HG03521 (cell line): Measurements from ENCODE around the gene DAB2IP.

Experiments used
- ATAC-seq: cut with Tn5 transposase; IDR thresholded peaks from one replicate; pipeline ENCODE4 v1.9.1; 2021; ENCODE audit warnings: mild to moderate bottlenecking, moderate library complexity; ENCODE audit not compliant: unreplicated experiment

Gene DAB2IP

DNA sequence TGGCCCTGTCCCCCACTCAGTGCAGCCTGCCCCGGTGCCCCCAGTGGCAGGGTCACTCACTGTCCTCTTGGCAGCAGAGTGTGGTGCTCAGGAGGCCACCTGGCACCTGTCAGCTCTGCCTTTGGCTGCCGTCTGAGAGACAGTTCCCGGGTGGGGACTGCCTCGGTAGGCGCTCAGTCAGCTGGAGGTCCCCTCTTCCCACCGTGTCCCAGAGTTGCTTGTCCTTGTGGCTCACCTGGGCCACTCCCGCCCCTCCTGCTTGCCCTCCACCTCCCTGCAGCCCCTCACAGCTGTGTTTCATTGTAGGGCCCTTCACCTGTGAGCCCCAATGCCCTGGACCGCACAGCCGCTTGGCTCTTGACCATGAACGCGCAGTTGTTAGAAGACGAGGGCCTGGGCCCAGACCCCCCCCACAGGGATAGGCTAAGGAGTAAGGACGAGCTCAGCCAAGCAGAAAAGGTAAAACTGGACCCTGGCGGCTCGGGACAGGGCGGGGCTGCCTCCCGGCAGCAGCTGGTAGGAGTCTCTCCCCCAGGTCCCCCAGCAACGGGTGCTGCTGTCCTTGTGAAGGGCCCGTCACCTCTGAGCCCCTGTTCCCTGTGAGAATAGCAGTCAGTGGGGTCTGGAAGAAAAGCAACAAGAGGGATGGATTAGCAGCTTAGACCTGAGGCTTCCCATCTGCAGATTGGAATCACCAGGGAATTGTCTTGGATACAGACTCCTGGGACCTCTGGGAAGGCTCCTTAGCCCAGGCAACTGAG lies 122.7 kb downstream of the DAB2IP start:
- ATAC-seq = no peak

DNA sequence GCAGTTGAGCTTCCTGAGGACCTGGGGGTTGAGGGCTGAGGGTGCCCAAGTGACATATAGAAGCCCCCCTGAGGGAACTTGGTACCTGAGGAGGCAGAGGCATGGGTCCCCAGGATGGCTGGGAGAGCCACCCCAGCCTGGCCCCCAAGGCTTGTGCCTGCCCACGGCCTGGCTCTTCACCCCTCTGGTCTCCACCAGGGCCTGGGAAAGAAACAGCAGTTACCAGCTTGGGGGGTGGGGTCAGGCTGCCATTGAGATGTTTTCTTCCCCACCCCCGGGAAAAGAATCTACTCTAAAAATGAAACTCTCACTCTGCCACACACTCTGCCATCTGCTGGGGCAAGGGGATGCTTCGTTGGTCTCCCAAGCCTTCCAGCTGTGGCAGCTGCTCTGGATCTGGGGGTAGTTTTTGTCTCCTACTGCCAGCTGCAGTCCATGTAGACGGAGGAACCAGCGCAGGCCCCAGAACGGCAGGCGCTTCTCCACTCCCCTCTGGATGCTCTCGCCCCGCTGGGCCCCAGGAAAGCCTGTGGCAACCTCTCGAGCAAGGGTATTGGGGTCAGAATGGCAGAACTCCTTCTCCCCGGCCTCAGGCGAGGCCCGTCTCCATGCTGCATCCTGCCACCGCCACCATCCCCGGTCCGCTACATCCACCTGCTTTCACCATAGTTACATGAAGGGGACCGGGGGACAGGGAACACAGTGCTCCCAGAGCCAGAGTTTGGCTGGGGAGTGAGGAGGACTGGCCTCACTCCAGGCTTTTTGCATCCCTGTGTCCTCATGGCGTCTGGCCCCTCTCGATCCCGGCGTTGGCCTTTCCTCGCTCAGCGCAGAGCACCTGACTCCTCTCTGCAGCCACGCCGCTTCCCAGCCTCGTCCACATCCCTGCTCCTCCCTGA lies 123.5 kb downstream of the DAB2IP start:
- ATAC-seq = no peak

DNA sequence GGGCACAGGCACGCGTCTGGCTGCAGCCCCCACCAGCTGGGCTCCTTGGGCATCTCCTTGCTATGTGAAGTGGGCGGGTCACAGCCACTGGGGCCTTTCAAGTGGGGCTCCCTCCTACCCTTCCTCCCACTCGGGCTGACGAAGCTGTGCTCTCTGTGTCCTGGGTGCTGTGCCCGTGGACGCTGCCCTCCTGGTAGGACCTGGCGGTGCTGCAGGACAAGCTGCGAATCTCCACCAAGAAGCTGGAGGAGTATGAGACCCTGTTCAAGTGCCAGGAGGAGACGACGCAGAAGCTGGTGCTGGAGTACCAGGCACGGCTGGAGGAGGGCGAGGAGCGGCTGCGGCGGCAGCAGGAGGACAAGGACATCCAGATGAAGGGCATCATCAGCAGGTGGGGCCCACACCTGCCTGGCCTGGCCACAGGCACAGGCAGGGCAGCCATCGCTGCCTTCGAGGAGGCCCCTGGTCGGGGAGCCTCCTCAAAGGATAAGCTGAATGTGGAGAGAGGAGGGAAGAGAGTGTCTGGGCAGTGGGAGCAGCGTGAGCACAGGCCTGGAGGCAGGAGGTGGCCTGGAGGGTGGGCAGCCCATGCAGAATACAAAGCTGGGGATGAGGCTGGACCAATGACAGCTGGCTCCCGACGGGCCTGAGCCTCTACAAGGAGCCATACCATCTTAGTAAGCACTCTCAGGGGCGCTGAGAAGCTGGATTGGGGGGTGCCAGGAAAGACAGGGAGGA lies 124.7 kb downstream of the DAB2IP start:
- ATAC-seq = no peak

DNA sequence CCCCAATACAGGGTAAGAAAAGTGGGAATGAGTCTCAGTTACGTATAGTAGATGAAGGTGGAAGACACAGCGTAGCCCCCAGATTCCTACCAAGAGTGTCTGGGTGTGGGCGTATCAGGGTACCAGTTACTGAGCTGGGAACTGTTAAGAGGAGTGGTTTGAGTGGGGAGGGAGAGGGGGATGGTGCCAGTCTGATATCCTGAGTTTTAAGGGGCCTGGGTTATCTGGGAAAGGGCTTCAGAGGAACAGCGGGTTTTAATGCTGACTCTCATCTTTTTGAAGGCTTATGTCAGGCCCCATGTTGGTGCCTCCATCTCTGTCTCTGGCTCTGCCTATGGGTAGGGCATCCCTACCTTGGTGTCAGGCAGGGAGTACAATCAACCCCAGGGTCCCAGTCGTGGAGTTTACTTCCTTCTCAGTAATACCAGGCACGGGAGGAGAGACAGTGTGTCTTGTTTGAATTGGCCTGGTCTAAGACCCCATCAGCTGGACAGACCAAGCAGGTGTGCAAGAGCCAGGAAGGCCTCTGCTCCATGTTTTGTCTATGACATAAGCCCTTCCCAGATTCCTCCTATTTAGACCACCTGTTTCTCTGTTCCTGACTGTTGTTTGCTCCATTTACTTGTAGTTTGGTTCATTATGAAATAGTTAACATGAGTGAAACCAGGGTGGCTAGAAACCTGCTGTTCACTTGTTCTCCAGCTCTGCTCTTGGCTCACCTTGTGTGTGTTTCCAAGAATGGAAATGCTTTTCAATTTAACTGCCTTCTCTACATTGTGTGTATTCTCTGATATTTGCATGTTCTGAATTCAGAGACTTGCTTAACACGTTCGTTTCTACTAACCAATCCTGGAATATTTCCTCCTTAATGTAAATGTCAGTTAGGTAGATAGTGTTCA lies 125.6 kb downstream of the DAB2IP start:
- ATAC-seq = no peak

DNA sequence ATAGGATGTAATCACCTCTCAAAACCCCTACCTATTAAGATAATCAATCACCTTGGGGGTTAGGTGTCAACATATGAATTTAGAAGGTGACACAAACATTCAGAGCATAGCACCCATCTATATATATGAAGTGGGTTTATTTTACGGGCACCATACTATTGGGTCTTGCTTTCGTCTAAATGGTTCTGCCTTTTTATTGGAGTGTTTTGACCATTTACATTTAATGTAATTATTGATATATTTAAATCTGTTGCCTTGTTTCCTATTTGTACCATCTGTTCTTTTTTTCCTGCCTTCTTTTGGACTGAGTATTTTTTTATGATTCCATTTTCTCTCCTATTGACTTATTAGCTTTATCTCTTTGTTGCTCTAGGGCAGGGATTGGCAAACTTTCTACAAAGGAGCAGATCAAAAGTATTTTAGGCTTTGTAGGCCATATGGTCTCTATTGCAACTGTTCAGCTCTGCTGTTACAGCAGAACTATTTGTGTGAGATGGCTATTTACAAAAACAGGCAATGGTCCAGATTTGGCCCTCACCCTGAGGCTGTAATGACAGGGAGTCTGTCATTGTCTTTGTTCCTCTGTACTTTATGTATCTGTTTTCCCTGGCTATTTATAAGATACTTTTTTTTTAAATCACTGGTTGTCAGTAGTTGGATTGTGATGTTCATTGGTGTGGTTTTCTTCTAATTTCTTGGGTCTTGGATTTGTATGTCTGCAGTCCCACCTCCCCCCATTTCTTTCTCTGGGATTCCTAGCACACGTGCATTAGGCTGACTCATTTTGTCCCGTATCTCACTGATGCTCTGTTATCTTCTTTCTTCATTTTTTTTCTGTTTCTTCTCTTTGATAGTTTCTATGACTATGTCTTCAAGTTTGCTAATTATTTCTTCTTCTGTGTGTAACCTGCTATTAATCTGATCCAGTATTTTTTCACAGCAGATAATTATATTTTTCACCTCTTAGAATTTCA lies 127.1 kb downstream of the DAB2IP start:
- no peak for ATAC-seq

DNA sequence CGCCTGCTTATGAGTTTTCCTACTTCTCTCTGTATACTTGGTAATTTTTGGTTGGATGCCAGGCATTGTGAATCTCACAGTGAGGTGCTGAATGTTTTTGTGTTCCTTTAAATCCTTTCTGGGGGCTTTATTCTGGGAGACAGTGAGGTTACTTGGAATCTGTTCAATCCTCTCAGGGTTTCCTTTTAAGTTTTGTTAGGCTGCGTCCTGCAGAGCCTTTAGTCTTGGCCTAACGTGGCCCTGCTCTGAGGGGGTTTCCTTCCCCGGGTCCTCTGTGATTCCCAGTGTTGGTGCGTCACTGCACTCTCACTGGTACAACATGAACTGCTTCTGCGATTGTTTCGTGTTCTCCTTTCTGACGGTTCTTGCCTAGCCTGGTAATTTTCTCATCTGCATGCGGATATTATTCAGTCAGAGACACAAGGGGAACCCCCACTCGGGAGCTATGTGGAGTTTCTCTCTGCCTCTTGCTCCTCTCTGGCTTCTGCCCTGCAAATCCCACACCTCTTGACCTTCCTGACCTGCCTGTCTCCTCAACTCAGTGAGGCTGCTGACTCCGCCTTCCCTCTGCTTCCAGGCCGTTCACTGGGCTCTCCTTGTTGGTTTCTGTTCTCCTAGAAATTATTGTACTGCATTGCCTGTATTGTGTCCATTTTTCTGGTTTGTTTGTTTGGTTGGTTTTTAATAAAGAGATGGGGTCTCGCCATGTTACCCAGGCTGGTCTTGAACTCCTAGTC lies 128.1 kb downstream of the DAB2IP start:
- no peak for ATAC-seq

DNA sequence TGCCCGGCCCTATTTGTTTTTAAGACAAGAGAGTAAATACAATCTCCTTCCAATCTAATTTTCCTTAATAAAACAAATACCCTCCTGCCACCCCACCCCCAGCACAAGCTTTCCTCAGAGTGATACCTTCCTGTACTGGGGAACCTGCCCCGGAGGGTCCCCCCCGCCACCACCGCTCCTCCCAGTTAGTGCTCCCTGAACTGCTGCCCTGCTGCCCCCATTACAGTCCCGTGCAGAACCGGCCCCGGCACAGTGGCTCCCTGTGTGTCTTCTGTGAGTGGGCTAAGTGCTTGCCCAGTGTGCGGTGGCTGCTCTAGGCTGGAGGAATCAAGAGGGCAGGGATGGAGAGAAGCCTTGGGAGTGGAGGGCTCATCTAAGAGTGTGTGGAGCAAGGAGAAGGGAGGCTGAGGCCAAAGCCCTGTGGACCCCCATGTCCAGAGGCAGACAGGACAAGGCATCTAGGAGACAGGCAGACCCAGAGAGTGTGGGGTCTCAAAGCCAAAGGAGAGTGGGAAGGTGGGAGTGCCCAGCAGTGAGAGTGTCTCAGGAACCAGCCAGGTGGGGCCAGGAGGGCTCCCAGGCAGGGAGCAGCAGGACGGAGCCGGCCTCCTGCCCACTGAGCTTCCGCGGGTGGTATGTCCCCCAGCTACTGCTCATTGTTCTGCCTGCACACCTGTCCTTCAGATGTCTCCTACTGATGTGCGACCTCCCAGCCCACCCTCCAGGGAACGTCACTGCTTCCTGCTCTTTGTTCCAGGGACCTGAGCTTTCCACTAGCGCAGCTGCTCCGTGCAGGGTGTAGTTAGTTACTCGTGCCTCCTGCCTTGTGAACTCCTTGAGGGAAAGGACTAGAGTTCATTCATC lies 129.0 kb downstream of the DAB2IP start:
- no peak for ATAC-seq

DNA sequence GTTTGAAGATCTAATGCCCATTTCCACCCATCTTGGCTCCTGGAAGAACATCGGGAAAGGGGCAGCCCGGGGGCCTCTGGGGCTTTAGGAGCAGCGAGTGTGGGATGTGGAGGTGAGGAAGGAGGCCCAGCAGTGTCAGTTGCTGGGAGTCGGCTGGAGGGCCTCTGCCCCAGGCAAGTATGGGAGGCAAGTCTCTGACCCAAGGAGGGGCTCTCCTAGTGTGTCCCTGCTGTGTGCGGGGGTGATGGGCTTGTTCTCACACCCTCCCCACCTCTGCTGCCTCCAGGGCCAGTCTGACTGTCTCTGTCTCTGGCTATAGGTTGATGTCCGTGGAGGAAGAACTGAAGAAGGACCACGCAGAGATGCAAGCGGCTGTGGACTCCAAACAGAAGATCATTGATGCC lies 129.7 kb downstream of the DAB2IP start:
- no peak for ATAC-seq

DNA sequence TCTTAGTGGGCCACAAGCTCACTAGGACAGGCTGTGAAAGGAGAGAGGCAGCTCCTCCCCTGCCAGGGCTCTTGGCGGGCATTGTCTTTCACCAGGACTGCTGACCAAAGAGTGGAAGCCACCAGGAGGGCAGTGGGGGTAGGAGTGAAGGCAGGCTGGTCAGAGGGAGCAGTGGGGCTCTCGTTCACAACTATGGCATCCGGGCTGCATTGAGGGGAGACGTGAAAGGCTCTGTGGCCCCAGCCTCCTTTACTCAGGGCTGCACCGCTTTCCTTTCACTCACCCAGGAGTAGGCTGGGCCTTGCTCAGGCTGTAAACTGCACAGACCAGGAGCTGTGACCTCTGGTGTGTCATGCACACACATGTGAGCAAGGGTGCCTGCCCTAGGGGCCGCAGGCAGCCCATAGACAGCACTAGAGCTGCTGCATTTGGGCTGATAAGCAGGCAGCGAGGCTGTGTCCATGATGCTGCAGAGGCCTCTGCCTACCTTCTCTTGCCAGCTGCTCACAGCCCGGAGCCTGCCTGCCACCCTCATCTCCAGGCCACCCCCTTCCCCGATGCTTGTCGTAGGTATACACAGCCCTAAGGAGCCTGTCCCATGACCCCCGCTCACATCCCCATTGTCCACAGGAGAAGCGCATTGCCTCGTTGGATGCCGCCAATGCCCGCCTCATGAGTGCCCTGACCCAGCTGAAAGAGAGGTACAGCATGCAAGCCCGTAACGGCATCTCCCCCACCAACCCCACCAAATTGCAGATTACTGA lies 130.4 kb downstream of the DAB2IP start:
- no peak for ATAC-seq

DNA sequence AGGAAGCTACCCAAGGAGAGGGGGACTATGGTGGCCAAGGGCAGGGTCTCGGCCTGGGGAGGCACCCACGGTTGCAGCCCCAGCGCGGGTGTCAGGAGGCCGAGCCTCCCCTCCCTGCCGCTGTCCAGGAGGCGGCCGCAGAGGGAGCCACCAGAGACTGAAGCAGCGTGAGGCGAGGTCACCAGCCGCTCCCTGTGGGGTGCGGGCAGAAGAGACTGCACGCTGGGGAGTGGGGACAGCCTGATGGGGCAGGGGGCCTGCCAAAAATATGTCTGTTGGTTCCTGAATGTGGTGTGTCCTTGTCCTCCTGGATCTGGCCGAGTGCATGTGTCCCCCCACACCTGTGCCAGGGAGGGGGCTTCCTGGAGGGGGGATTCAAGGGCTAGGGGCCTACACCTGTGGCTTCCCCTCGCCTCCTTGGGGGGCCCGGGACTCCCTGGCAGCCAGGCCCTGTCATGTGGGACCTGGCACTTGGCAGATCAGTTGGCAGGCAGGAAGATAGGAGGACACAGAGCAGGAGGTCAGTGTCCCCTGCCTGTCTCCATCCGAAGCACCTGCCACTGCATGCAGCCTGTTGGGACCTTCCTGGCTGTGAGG lies 131.2 kb downstream of the DAB2IP start:
- ATAC-seq = no peak

DNA sequence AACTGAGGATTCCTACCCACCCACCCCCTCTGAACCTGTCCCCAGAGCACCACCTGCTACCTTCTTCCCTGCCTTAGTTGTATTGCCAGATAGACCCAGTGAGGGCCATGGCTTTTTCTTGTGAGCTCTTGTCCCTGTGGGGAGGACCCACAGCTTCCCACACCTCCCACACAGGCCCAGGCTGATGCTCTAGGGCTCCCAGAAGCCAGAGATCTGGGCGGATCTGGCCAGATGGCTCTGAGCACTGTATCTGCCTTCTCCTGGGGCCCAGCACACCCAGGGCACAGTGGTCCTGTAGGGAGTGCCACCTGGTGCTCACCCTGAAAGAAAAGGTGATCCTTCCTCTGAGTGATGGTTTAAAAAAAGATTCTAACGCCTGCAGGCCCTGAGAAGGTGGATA lies 131.7 kb downstream of the DAB2IP start:
- ATAC-seq = no peak

DNA sequence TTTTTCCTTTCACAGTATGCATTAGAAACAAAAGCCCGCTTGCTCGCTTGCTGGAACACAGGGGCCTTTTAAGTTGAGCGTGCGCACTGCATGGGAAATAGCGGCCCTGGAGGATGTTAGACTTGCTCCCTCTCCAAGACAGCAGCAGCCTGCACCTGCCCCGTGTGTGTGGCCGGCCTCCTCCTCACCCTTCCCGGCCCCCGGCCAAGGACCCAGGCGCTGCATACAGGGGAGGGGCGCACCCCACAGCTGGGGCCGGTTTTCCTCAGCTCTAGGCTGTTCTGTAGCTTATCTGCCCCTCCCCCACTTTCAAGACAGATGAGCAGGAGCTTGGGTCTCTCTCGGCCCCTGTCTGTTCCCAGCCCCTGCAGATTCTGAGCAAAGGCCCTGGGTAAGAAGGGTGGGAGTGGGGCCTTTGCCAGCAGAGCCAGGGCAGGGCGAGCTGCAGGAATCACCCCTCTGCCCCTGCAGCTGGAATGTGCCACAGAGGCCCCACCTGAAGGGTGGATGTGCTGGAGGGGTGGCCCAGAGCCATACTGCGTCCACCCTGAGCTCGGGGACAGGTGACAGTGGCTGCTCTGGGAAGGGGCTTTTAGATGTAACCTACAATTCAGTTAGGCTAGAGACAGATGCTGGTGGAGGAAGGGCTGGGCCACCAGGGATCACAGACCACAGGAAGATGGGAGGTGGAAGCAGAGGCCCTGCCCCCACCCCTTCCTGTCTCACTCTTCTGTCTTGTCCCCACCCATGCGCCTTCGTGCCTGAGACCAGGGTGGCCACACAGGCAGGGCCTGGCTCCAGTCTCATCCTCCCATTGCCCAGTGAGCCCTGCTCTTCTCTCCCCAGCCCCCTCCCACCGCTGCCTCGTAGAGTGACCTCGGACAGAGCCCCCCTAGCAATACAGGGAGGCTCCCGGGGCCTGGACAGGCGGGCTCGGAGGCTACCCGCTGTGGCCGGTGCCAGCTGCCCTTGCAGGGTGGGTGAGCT lies 132.4 kb downstream of the DAB2IP start:
- no peak for ATAC-seq

DNA sequence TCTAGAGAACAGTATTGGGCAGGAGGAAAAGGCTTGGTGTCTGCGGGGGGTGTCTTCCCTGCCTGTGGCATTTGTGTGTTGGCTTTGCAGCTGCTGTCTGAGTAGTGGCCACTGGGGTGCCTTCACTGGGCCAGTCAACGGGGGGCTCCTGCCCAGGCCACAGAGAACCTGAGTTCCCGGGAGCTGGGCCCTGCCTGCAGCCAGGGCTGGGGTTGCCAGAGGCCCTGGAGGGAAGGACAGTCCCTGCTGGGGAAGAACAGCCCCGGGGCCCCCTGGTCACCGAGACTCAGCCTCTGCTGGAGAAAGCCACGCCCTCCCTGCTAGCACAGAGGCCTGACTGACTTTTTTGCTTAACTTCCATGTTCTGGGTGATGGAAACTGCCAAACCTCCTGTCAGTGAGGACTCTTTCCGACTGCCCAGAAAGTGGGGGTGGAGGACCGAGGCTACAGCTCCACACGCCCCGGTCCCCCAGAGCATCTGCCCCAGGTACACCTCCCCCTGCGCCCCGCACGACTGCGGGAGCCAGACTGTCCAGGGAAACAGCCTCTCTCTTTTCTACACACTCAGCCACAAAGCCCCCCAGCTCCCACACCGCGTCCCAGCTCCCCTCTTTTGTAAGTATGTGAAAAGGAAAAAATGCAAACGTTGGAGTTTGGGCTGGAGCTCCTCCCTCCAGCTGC lies 133.4 kb downstream of the DAB2IP start:
- ATAC-seq = no peak

DNA sequence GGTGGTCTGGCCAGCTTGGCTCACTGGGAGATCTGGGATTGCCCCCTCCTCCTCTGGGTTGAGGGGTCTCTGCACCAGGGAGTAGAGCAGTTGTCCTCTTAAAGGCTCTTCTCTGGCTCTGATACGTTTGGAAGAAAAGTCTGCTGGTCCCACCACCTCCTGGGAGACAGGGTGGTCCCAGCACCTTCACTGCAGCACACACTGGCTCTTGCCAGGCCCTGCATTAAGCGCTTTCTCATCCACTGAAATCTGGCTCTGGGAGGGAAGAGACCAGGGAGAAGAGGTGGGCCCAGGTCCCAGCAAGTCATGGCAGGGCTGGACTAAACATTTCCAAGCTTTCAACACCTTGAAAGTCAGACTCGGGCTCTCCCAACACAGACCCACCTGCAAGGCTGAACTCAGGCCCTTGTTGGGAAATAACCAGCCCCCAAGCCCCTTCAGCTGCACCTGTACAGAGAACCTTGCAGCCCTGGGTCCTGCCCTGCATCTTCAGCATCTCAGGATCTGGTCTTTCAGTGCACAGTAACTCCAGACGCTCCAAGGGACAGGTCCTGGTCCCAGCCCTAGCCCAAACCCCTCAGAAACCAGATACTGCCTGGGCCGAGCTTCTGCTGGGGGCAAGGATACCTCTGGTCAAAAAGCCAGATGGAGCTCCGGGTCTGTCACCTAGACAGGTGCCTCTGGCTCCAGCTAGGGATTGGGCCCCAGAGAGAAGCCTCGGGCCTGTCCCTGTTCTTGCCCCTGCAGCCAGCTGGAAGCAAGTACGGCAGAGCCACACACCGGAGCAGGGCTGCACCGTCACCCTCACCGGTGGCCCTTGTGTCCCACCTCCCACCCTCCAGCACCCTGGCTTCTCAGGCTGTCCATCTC lies 134.5 kb downstream of the DAB2IP start:
- no peak for ATAC-seq
